Islet precursor cell (in vitro differentiated cells): ENCODE measurements around the gene CHID1.
A peak's percentile ranks its signal among the peaks of the same experiment; 100 is the strongest.

Source experiments
- DNase-seq: peaks from one replicate; pipeline ENCODE4 v3.0.0-alpha.2; 2018

The CHID1 gene

DNA sequence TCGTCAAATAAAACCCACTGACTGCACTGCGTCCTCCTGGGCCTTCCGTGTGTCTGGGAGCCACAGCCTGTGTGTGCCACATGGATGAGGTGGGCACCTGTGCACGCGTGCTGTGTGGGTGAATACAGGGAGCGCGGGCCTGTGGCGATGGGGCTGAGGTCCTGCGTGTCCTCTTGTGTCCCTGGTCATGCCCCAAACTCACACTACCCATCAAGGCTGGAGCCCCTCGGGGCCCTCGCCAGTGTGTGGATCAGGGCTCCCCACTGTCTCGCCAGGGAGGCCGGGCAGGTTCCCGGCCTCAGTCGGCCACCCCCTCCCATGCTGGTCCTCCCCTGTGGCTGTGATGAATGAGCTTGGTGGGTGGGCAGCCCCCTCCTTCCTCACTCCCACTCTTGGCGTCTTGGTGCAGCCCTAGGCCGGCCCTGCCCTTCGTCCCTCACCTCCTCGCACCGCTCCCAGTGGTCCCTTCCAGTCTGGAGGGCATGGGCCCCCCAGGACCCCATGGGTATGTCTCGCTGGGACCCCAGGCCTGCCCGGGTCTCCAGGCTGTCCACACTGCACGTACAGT is 78.6 kb downstream of the CHID1 start:
- DNase-seq: no peak

- peak; percentile 70 for DNase-seq
Observed at GRCh38 chr11:831118-831864, 79.3 kb downstream of the CHID1 start.

DNA sequence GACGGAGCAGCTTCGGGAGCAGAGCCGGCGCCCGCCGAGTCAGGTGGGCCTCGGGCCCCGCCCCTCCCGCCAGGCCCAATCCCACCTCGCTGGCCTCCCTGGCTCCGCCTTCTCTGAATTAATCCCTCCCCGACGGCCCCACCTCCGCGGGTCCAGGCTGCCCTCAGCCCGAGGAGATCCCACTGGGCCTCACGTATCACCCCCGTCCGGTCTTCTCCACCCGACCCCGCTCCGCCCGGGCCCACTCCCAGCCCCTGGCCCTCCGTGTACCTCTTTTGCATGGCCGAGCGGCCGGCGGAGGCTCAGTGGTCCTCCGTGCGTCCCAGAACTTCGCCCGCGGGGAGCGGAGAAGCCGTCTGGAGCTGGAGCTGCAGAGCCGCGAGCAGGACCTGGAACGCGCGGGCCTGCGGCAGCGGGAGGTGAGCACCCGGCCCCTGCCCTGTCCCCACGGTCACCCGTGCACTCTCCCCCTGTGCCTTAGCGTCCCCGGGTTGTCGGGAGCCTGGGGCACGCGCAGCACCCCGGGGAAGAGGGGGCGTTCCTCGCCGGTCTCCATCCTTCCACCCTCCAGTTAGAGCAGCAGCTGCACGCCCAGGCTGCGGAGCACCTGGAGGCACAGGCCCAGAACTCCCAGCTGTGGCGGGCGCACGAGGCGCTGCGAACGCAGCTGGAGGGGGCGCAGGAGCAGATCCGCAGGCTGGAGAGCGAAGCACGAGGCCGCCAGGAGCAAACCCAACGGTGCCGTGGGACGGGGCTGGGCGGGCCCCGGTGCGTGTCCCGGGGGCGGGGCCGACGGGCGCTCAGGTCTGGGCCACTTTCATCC is 80.1 kb downstream of the CHID1 start:
- peak; percentile 91 for DNase-seq

GRCh38 chr11:829847-830294 is 80.7 kb downstream of the CHID1 start:
- DNase-seq: no peak

GRCh38 chr11:829176-829846 is 81.3 kb downstream of the CHID1 start:
- no peak for DNase-seq

DNA sequence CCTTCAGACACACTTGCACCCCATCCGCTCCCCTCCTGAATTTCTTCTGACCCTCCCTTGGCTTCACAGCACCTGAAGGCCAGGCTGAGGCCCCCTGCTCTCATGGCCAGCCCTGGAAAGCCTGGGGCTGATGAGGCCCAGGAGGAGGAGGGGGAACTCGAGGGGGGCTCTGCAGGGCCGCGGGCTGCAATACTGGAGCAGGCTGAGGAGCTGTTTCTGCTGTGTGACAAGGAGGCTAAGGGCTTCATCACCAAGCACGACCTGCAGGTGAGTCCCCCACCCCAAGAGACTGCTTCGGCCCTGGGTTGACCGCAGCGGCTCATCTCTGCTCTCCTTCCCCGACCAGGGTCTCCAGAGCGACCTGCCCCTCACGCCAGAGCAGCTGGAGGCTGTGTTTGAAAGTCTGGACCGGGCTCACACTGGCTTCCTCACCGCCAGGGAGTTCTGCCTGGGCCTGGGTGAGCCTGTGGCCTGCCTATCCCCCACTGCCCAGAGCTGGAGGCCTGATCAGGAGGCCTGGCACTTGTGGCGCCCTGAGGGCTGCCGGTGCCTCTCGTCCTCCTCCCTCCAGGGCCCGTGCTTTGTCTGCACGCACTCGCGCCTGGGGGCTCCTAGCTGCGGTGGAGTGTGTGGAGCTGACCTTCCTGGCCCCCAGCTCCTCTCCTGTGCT is 82.0 kb downstream of the CHID1 start:
- no peak for DNase-seq

GRCh38 chr11:827897-828192 is 82.8 kb downstream of the CHID1 start, which contains the start of gene CRACR2B:
TSS of gene CRACR2B (plus strand) at chr11:827919. CDS start at chr11:828608, 689 bp downstream.
- no peak for DNase-seq

DNA sequence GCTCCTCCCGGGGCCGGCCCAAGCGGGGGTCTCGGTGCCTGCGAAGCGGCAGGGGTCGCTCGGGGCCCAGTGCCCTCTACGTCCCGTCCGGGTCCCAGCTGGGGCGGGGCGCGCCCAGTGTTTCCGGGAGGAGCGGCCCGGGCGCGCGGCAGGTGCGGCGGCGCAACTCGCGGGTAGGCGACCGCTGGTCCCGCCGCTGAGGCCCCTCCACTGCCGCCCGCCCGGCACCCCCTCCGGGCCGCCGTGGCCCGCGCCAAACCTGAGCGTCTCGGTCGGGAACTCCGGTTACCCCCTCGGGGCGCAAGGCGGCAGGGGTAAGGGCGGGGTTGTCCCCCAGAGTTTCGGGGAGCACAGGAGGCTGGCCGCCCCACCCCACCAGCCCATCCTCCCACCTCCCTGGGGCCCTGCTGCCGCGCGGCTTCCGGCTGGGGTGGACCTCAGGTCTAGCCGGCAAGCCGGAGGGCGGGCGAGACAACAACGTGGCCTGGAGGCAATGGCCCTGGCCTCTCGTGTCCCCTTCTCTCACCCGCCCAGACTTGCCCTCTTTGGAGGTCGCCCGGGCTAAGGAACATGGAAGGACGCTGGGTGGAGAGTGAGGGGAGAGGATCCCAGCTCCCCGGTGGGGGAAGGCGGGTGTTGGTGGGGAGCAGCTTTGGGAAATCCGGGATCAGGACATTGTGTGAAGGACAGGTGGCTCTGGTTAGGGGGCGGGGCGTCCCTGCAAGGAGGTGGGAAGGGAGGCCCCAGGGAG is 83.3 kb downstream of the CHID1 start:
- no peak for DNase-seq

GRCh38 chr11:826836-827145 is 83.8 kb downstream of the CHID1 start:
- no peak for DNase-seq

GRCh38 chr11:826227-826621 is 84.4 kb downstream of the CHID1 start:
- no peak for DNase-seq

GRCh38 chr11:825366-826226 is 85.0 kb downstream of the CHID1 start:
- no peak for DNase-seq

GRCh38 chr11:824942-825341 is 85.7 kb downstream of the CHID1 start:
- DNase-seq: no peak

DNA sequence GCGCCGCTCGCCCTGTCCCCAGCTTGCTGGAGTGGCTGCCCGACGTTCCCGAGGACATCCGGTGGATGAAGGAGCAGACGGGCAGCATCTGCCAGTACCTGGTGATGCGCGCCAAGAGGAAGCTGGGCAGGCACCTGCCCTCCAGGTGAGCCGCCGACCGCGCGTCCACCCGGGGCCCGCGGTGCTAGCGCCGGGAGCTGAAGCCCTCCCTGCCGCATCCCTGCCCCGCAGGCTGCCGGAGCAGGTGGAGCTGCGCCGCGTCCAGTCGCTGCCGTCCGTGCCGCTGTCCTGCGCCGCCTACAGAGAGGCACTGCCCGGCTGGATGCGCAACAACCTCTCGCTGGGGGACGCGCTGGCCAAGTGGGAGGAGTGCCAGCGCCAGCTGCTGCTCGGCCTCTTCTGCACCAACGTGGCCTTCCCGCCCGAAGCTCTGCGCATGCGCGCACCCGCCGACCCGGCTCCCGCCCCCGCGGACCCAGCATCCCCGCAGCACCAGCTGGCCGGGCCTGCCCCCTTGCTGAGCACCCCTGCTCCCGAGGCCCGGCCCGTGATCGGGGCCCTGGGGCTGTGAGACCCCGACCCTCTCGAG is 86.2 kb downstream of the CHID1 start:
- no peak for DNase-seq

- DNase-seq: no peak
Observed at GRCh38 chr11:823441-824291, 86.9 kb downstream of the CHID1 start.

DNA sequence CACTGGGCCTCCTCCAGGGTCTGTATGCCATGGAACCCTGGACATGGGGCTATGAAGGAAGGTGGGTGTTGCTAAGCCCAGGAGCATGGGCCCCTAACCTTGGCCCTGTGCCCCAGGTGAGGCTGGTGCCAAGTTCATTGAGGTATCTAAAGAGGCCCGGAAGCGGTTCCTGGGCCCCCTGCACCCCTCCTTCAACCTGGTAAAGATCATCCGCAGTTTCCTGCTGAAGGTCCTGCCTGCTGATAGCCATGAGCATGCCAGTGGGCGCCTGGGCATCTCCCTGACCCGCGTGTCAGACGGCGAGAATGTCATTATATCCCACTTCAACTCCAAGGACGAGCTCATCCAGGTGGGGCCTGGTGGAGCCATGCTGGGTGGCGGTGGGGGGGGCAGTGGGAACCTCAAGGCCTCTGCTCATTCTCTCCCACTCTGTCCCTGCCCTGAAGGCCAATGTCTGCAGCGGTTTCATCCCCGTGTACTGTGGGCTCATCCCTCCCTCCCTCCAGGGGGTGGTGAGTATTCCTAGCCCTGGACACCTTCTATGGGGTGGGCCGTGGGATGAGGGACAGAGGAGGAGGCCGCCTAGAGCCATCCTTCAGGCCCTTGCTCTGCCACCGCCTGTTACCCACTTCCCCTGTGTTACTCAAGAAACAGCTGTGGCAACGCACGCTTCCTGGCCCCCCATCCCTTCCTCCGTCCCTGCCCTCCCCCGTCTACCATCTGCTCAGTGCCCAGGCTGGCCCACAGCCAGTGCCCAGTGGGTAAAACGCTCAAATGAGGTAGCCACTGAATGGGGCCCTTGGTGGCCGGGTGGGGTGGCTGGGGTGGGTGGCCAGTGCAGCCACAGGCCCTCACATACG is 88.9 kb downstream of the CHID1 start:
- no peak for DNase-seq

- no peak for DNase-seq
Observed at GRCh38 chr11:820655-821511, 89.7 kb downstream of the CHID1 start.

- peak; percentile 87 for DNase-seq
Observed at GRCh38 chr11:819943-820649, 90.5 kb downstream of the CHID1 start.
